Gastrocnemius medialis (tissue), 4 donors: Measurements from ENCODE around the gene HS6ST2.

Experiments used
- CTCF ChIP-seq, 5 experiments: fragments of 450-650 bp in 3 of 5; fragments of 200-600 bp in 2 of 5; sonication (generic) in 2 of 5; IDR thresholded peaks in 4 of 5; conservative IDR thresholded peaks in 1 of 5; 1 replicate in 4 of 5; 2 replicates in 1 of 5; pipeline ENCODE4 v1.5.1; 2016 to 2019; ENCODE audit warnings: antibody characterized with exemption in 5 of 5, mild to moderate bottlenecking in 3 of 5, moderate library complexity in 3 of 5
- POLR2A ChIP-seq, 2 donors: fragments of 450-650 bp; IDR thresholded peaks; one replicate each; pipeline ENCODE4 v1.6.1; 2017; ENCODE audit warnings: antibody characterized with exemption in 2 of 2, mild to moderate bottlenecking in 2 of 2, moderate library complexity in 2 of 2

GRCh38 chrX:132704769-132705168, 253.7 kb downstream of the HS6ST2 start:
- TF ChIP-seq CTCF (IDR thresholded peaks at IDR 0.05 in 4 of 5, conservative IDR thresholded peaks at IDR 0.05 in 1 of 5) (no peak), POLR2A (IDR thresholded peaks at IDR 0.05) (no peak)
